Duodenal mucosa (tissue), 2 donors: ENCODE data around the gene BNIPL.

Experiments
- H3K27ac ChIP-seq: one replicate; pipeline ENCODE4 v1.7.0; 2013; ENCODE audit warnings: low read depth, low read length
- H3K27me3 ChIP-seq, 2 donors: one replicate each; pipeline ENCODE4 v1.7.0; 2013; ENCODE audit warnings: low read length in 2 of 2, control low read depth in 1 of 2; ENCODE audit not compliant: insufficient read depth in 2 of 2, control insufficient read depth in 1 of 2
- H3K36me3 ChIP-seq, 2 donors: one replicate each; pipeline ENCODE4 v1.7.0; 2013; ENCODE audit warnings: low read length in 2 of 2, control low read depth in 1 of 2; ENCODE audit not compliant: insufficient read depth in 2 of 2, control insufficient read depth in 1 of 2
- H3K4me1 ChIP-seq, 2 donors: one replicate each; pipeline ENCODE4 v1.7.0; 2013; ENCODE audit warnings: low read length in 2 of 2, control low read depth in 1 of 2; ENCODE audit not compliant: insufficient read depth in 2 of 2, control insufficient read depth in 1 of 2
- H3K4me3 ChIP-seq, 2 donors: one replicate each; pipeline ENCODE4 v1.7.0; 2013; ENCODE audit warnings: low read length in 2 of 2, low read depth in 1 of 2
- H3K9ac ChIP-seq, 2 donors: one replicate each; pipeline ENCODE4 v1.7.0; 2013; ENCODE audit warnings: low read length in 2 of 2, low read depth in 1 of 2
- H3K9me3 ChIP-seq, 2 donors: one replicate each; pipeline ENCODE4 v1.7.0; 2013; ENCODE audit warnings: low read length in 2 of 2, control low read depth in 1 of 2; ENCODE audit not compliant: control insufficient read depth in 1 of 2

The BNIPL gene

GRCh38 chr1:151036356-151036755 lies at the start of gene BNIPL:
BNIPL (plus strand) TSS chr1:151036586; CDS start chr1:151036726, 140 bp downstream.
- Histone ChIP-seq H3K9me3 (no peaks in the 10 kb centered on the region), H3K4me1 (no peaks in the 10 kb centered on the region), H3K27ac (no peak within 1 kb of the TSS), H3K36me3 (peaks cover 7 to 25% of the 10 kb centered on the region in 2 donors), H3K9ac (no peak within 1 kb of the TSS), H3K4me3 (no peak within 1 kb of the TSS), H3K27me3 (no peaks in the 10 kb centered on the region)

- Histone ChIP-seq H3K9ac (no peak overlapping the region), H3K4me3 (no peak overlapping the region), H3K27ac (no peak overlapping the region), H3K4me1 (no peaks in the 10 kb centered on the region), H3K9me3 (no peaks in the 10 kb centered on the region), H3K27me3 (no peaks in the 10 kb centered on the region), H3K36me3 (no peaks in the 10 kb centered on the region)
Measured at GRCh38 chr1:150987924-150988323, 48.5 kb upstream of the BNIPL start.

GRCh38 chr1:150992626-150993025 lies 43.8 kb upstream of the BNIPL start:
- Histone ChIP-seq H3K4me1 (peaks cover 0 to 5% of the 10 kb centered on the region in 2 donors), H3K27me3 (no peaks in the 10 kb centered on the region), H3K36me3 (peaks cover 9 to 13% of the 10 kb centered on the region in 2 donors), H3K27ac (no peak overlapping the region), H3K9me3 (no peaks in the 10 kb centered on the region), H3K4me3 (no peak overlapping the region), H3K9ac (no peak overlapping the region)

- H3K4me3 ChIP-seq = no peak overlapping the region
- H3K9me3 ChIP-seq = no peaks in the 10 kb centered on the region
- H3K36me3 ChIP-seq = peaks cover 16 to 26% of the 10 kb centered on the region in 2 donors
- no peaks in the 10 kb centered on the region for H3K27me3 ChIP-seq
- peaks cover 0 to 5% of the 10 kb centered on the region in 2 donors for H3K4me1 ChIP-seq
- H3K27ac ChIP-seq = no peak overlapping the region
- no peak overlapping the region for H3K9ac ChIP-seq
Measured at GRCh38 chr1:150994248-150994647, 42.1 kb upstream of the BNIPL start.

GRCh38 chr1:150995460-150995859 lies 40.9 kb upstream of the BNIPL start:
- peaks cover 22 to 36% of the 10 kb centered on the region in 2 donors for H3K36me3 ChIP-seq
- no peaks in the 10 kb centered on the region for H3K9me3 ChIP-seq
- no peaks in the 10 kb centered on the region for H3K27me3 ChIP-seq
- H3K27ac ChIP-seq = no peak overlapping the region
- no peak overlapping the region for H3K4me3 ChIP-seq
- peaks cover 0 to 5% of the 10 kb centered on the region in 2 donors for H3K4me1 ChIP-seq
- H3K9ac ChIP-seq = no peak overlapping the region

- Histone ChIP-seq H3K4me3 (no peak overlapping the region), H3K27ac (no peak overlapping the region), H3K9ac (no peak overlapping the region), H3K4me1 (peaks cover 0 to 5% of the 10 kb centered on the region in 2 donors), H3K36me3 (peaks cover 22 to 39% of the 10 kb centered on the region in 2 donors), H3K9me3 (no peaks in the 10 kb centered on the region), H3K27me3 (no peaks in the 10 kb centered on the region)
Measured at GRCh38 chr1:150995896-150996295, 40.5 kb upstream of the BNIPL start.

GRCh38 chr1:150997126-150997872 lies 39.1 kb upstream of the BNIPL start:
- no peak overlapping the region for H3K9ac ChIP-seq
- no peaks in the 10 kb centered on the region for H3K27me3 ChIP-seq
- H3K36me3 ChIP-seq = peaks cover 22 to 52% of the 10 kb centered on the region in 2 donors
- no peak overlapping the region for H3K27ac ChIP-seq
- no peak overlapping the region for H3K4me3 ChIP-seq
- peaks cover 0 to 9% of the 10 kb centered on the region in 2 donors for H3K4me1 ChIP-seq
- H3K9me3 ChIP-seq = no peaks in the 10 kb centered on the region

GRCh38 chr1:150997949-150998348 lies 38.4 kb upstream of the BNIPL start:
- Histone ChIP-seq H3K36me3 (peaks cover 22 to 58% of the 10 kb centered on the region in 2 donors), H3K4me1 (peaks cover 2 to 14% of the 10 kb centered on the region in 2 donors), H3K27ac (no peak overlapping the region), H3K4me3 (no peak overlapping the region), H3K27me3 (no peaks in the 10 kb centered on the region), H3K9ac (no peak overlapping the region), H3K9me3 (no peaks in the 10 kb centered on the region)

GRCh38 chr1:150999051-150999674 lies 37.2 kb upstream of the BNIPL start:
- peaks cover 5 to 26% of the 10 kb centered on the region in 2 donors for H3K4me1 ChIP-seq
- no peak overlapping the region for H3K4me3 ChIP-seq
- H3K9me3 ChIP-seq = no peaks in the 10 kb centered on the region
- no peak overlapping the region for H3K9ac ChIP-seq
- peaks cover 22 to 60% of the 10 kb centered on the region in 2 donors for H3K36me3 ChIP-seq
- H3K27me3 ChIP-seq = no peaks in the 10 kb centered on the region
- H3K27ac ChIP-seq = no peak overlapping the region

- H3K4me3 ChIP-seq = no peak overlapping the region
- no peak overlapping the region for H3K27ac ChIP-seq
- H3K4me1 ChIP-seq = peaks cover 5 to 31% of the 10 kb centered on the region in 2 donors
- no peak overlapping the region for H3K9ac ChIP-seq
- H3K36me3 ChIP-seq = peaks cover 22 to 60% of the 10 kb centered on the region in 2 donors
- H3K9me3 ChIP-seq = no peaks in the 10 kb centered on the region
- no peaks in the 10 kb centered on the region for H3K27me3 ChIP-seq
Measured at GRCh38 chr1:150999926-151000325, 36.5 kb upstream of the BNIPL start.
